Heart left ventricle (tissue), 16 donors: ENCODE results near the gene SMIM12. TPM values are rescaled to one million over a fixed set of nuclear protein-coding genes. Genes with fewer than 3 reads are reported as not detected.

ENCODE experiments used
- ATAC-seq, 4 donors: fragments of 200-7000 bp; cut with Tn5 transposase; one replicate each; pipeline ENCODE4 v1.9.1; 2020 to 2022; ENCODE audit warnings: moderate library complexity in 4 of 4, mild to moderate bottlenecking in 3 of 4, moderate number of reproducible peaks in 1 of 4
- DNase-seq, 5 donors: peaks; one replicate each; pipeline ENCODE4 v3.0.0-alpha.2; 2020
- H3K27ac ChIP-seq, 12 donors: fragments of 200-600 bp; sonication (generic) in 4 of 12; one replicate each; pipeline versions ENCODE4 v1.5.0 to v1.8.0; 2016 to 2022; ENCODE audit warnings: mild to moderate bottlenecking in 2 of 12
- H3K27me3 ChIP-seq, 9 donors: fragments of 200-600 bp; sonication (generic) in 2 of 9; one replicate each; pipeline versions ENCODE4 v1.5.1 to v1.8.0; 2016 to 2022; ENCODE audit warnings: mild to moderate bottlenecking in 3 of 9
- H3K36me3 ChIP-seq, 9 donors: fragments of 200-600 bp; sonication (generic) in 2 of 9; one replicate each; pipeline versions ENCODE4 v1.5.0 to v1.8.0; 2018 to 2022; ENCODE audit warnings: mild to moderate bottlenecking in 2 of 9
- H3K4me1 ChIP-seq, 12 donors: fragments of 200-600 bp; sonication (generic) in 4 of 12; one replicate each; pipeline versions ENCODE4 v1.5.0 to v1.8.0; 2016 to 2022; ENCODE audit warnings: mild to moderate bottlenecking in 3 of 12
- H3K4me3 ChIP-seq, 12 donors: fragments of 200-600 bp; sonication (generic) in 4 of 12; one replicate each; pipeline versions ENCODE4 v1.5.0 to v1.8.0; 2017 to 2022; ENCODE audit warnings: mild to moderate bottlenecking in 9 of 12, moderate library complexity in 4 of 12
- H3K9me3 ChIP-seq, 12 donors: fragments of 200-600 bp; sonication (generic) in 4 of 12; one replicate each; pipeline versions ENCODE4 v1.5.0 to v1.8.0; 2016 to 2022; ENCODE audit warnings: mild to moderate bottlenecking in 1 of 12
- CTCF ChIP-seq, 12 donors: fragments of 200-600 bp; sonication (generic) in 4 of 12; IDR thresholded peaks; one replicate each; pipeline versions ENCODE4 v1.5.0 to v1.8.0; 2018 to 2022; ENCODE audit warnings: antibody characterized with exemption in 12 of 12, mild to moderate bottlenecking in 5 of 12
- POLR2A ChIP-seq, 2 donors: fragments of 450-650 bp; IDR thresholded peaks; one replicate each; pipeline ENCODE4 v1.6.1; 2017; ENCODE audit warnings: antibody characterized with exemption in 2 of 2, mild to moderate bottlenecking in 2 of 2, moderate library complexity in 2 of 2
- WGBS, 4 donors: extraction: QIAGEN DNeasy Blood & Tissue Kit in 2 of 4; methylation state at CpG; one replicate each; pipeline versions ENCODE4 v1.1.5 to v1.1.7; 2013 to 2018; 5-methylcytosine and 5-hydroxymethylcytosine counted together
- intact Hi-C, 10 donors: fragments of 100-400 bp; cut with DNase I; formaldehyde crosslinking; loops; one replicate each; pipeline versions ENCODE4 v1.11.1 to v1.14.2; 2022
- polyA plus RNA-seq, 2 donors: library from polyadenylated mRNA; stranded (reverse); fragments of 200-250 nt; gene quantifications; one replicate each; pipeline ENCODE4 v1.2.3, GENCODE V29; 2013
- total RNA-seq, 9 donors: library from RNA; depleted of rRNA in 2 of 9; stranded (reverse); fragments of >200 nt in 2 of 9; fragmentation: NEBNext Ultra II Directional in 3 of 9; extraction: Animal tissue kit (Norgen Biotek cat#: 25700) in 3 of 9; gene quantifications; one replicate each; pipeline versions ENCODE4 v1.1.0 to v1.2.4, GENCODE V29; 2016 to 2023
- donor health status: ischemic (EF 13 %, LVEDD 7.1; RV severe dilation, severe dysfunction).
- donor health status: healthy with polysubstance abuse.
- donor health status: DM: no; HTN: yes; CAD: no.
- donor health status: DM: no; HTN: no; CAD: no.
- donor health status: ischemic (EF 25% LVEDD 6.9; RV normal size, moderate dysfunction).
- donor health status: ischemic (EF 25% LVEDD 5.7; RV mildly dilated, moderate dysfunction).
- donor health status: healthy.
- donor health status: DM: yes; HTN: yes; CAD: no.
- donor health status: ischemic (EF 35%, LVEDD 5.7; RV mildly dilated, moderate dysfunction).
- donor health status: nonischemic (EF 11% LVEDD 7.7; RV severe dilation, severe dysfunction).
- donor health status: DM: yes; HTN: yes; CAD: no.
- donor health status: PGD.
- donor health status: ischemic (EF 29% LVEDD 5.4; RV normal size, mild dysfunction).
- donor health status: nonischemic (EF 23%, LVEDD 6.1; RV moderate dilation, normal function).

Gene SMIM12
- total and polyA plus RNA-seq, 11 donors, result 16.1 to 98.5 (median 37.8) TPM

- peak overlapping the region in 10 of 12 donors; percentile 1 to 77 (median 56) for H3K27ac ChIP-seq
- intact Hi-C loops, result loop anchor here in 9 of 10 donors (1.0 to 2.0 kb wide), 4 partner anchors 14 to 66 kb away; no protein-coding TSS in a partner anchor
- H3K9me3 ChIP-seq, result no peaks in the 10 kb centered on the region
- DNase-seq, result peak; percentile 86 to 90 (median 88)
- peak; percentile 83 to 95 (median 94) for ATAC-seq
- WGBS, 4 donors, result 23 to 32% (median 29%) methylated on average over 6 of the region's 6 CpGs
- peaks cover 0 to 66% (median 29%) of the 10 kb centered on the region in 9 donors for H3K36me3 ChIP-seq
- peak; percentile 92 to 98 (median 97) for TF ChIP-seq CTCF (IDR thresholded peaks at IDR 0.05)
- TF ChIP-seq POLR2A (IDR thresholded peaks at IDR 0.05), result peak in 1 of 2 donors; percentile 12
- H3K4me1 ChIP-seq, result peaks cover 0 to 57% (median 32%) of the 10 kb centered on the region in 12 donors
- H3K27me3 ChIP-seq, result no peaks in the 10 kb centered on the region
- H3K4me3 ChIP-seq, result no peak overlapping the region
Measured at GRCh38 chr1:34852677-34853217, 6.8 kb downstream of the SMIM12 start.

- TF ChIP-seq POLR2A (IDR thresholded peaks at IDR 0.05) (no peak), CTCF (IDR thresholded peaks at IDR 0.05) (no peak)
- intact Hi-C loops, result loop anchor here (1.0 to 2.0 kb wide), 5 partner anchors 59 to 65 kb away; partner anchors contain the start of gene GJA4 (in 1 of the 10)
- Histone ChIP-seq H3K9me3 (no peaks in the 10 kb centered on the region), H3K4me1 (peaks cover 0 to 57% (median 31%) of the 10 kb centered on the region in 12 donors), H3K27ac (peak overlapping the region in 11 of 12 donors; percentile 1 to 77 (median 55)), H3K27me3 (no peaks in the 10 kb centered on the region), H3K36me3 (peaks cover 0 to 72% (median 29%) of the 10 kb centered on the region in 9 donors), H3K4me3 (peak overlapping the region in 1 of 12 donors; percentile 16)
- ATAC-seq (peak in 3 of 4 donors; percentile 48 to 70 (median 60)), DNase-seq (peak; percentile 77 to 82 (median 80))
- 62 to 74% (median 67%) methylated on average over 13 of the region's 13 CpGs for WGBS, 4 donors
Measured at GRCh38 chr1:34851431-34852105, 8.0 kb downstream of the SMIM12 start.

GRCh38 chr1:34850382-34850781 lies 9.2 kb downstream of the SMIM12 start:
- intact Hi-C loops, result loop anchor here in 1 of 10 donors (2.0 kb wide), 1 partner anchor 58 kb away; the partner anchor contains the start of gene GJA4
- no peaks in the 10 kb centered on the region for H3K9me3 ChIP-seq
- 72 to 85% (median 80%) methylated on average over 6 of the region's 6 CpGs for WGBS, 4 donors
- no peak overlapping the region for H3K4me3 ChIP-seq
- ATAC-seq (no peak), DNase-seq (no peak)
- no peaks in the 10 kb centered on the region for H3K27me3 ChIP-seq
- H3K27ac ChIP-seq, result peak overlapping the region in 6 of 12 donors; percentile 2 to 68 (median 58)
- TF ChIP-seq CTCF (IDR thresholded peaks at IDR 0.05) (no peak), POLR2A (IDR thresholded peaks at IDR 0.05) (no peak)
- peaks cover 0 to 66% (median 34%) of the 10 kb centered on the region in 12 donors for H3K4me1 ChIP-seq
- H3K36me3 ChIP-seq, result peaks cover 0 to 62% (median 21%) of the 10 kb centered on the region in 9 donors

GRCh38 chr1:34847094-34847493 lies 12.5 kb downstream of the SMIM12 start:
- H3K36me3 ChIP-seq, result peaks cover 0 to 36% (median 3%) of the 10 kb centered on the region in 9 donors
- DNase-seq (no peak), ATAC-seq (no peak)
- H3K4me3 ChIP-seq, result no peak overlapping the region
- intact Hi-C loops, result no loop called here
- 31 to 68% (median 63%) methylated on average over 4 to 7 of the region's 7 CpGs for WGBS, 4 donors
- H3K9me3 ChIP-seq, result no peaks in the 10 kb centered on the region
- TF ChIP-seq CTCF (IDR thresholded peaks at IDR 0.05) (no peak), POLR2A (IDR thresholded peaks at IDR 0.05) (no peak)
- H3K27ac ChIP-seq, result peak overlapping the region in 4 of 12 donors; percentile 8 to 74 (median 13)
- H3K4me1 ChIP-seq, result peaks cover 0 to 87% (median 61%) of the 10 kb centered on the region in 12 donors
- H3K27me3 ChIP-seq, result no peaks in the 10 kb centered on the region
